ENCODE results near the gene SAMD7. TPM values are rescaled to one million over a fixed set of nuclear protein-coding genes. Genes with fewer than 3 reads are reported as not detected.
A peak's percentile ranks its signal among the peaks of the same experiment; 100 is the strongest.

SAMD7 gene
- total and polyA plus RNA-seq, 9 of the 15 experiments (the other 6 are each of a cell fraction or from before 2014, with no cell fraction given) = not detected

DNA sequence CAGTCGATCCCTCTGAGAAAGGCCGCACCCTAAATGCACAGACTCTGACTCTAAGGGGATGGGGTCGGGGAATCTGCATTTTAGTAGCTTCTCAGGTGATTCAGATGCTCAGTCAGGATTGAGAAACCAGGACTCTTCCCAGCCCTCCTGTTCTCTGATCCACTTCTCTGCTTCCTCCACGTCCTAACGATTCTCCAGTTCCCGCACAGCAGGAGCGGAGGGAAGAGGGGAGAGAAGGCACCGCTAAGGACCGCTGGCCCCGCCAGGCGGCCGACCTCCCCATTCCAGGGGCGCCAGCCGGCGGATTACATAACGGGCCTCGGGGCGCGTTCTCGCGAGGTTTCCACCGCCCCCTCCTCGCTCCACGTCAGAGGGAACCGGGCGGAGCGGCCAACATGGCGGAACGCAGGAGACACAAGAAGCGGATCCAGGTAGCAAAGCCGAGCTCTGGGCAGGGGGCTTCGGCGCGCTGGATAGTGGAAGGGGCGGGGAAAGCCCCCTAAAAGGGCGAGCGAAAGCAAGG is 55.1 kb downstream of the SAMD7 start, which contains the start of gene SEC62 (continued):
- TF ChIP-seq, protein P1, sequence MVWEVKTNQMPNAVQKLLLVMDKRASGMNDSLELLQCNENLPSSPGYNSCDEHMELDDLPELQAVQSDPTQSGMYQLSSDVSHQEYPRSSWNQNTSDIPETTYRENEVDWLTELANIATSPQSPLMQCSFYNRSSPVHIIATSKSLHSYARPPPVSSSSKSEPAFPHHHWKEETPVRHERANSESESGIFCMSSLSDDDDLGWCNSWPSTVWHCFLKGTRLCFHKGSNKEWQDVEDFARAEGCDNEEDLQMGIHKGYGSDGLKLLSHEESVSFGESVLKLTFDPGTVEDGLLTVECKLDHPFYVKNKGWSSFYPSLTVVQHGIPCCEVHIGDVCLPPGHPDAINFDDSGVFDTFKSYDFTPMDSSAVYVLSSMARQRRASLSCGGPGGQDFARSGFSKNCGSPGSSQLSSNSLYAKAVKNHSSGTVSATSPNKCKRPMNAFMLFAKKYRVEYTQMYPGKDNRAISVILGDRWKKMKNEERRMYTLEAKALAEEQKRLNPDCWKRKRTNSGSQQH (CRISPR knock-in tag; IDR thresholded peaks at IDR 0.05) = 0 out of 2 replicates have a peak, but pooled peaks have one; percentile 10
- TF ChIP-seq TARDBP (IDR thresholded peaks at IDR 0.05) (no peak; the same call in 1 of the 2 replicates), ZNF282 (CRISPR knock-in tag; IDR thresholded peaks at IDR 0.05) (no peak), ZC3H8 (IDR thresholded peaks at IDR 0.05) (no peak), MEF2A (IDR thresholded peaks at IDR 0.05; ENCODE audit: control insufficient read depth, low read depth, low read length) (no peak), ZZZ3 (IDR thresholded peaks at IDR 0.05) (peak; percentile 50; the same call in 1 of the 2 replicates), ZNF24 (IDR thresholded peaks at IDR 0.05) (no peak), RFX5 (IDR thresholded peaks at IDR 0.05; ENCODE audit: low read depth, low read length) (no peak), PHF21A (IDR thresholded peaks at IDR 0.05; ENCODE audit: borderline replicate concordance, low read depth) (peak; percentile 40; the same call in 1 of the 2 replicates), TAF9B (IDR thresholded peaks at IDR 0.05; ENCODE audit: partially characterized antibody) (peak; percentile 93), HDAC1 (IDR thresholded peaks at IDR 0.05) (no peak)
- TF ChIP-seq, protein P2, sequence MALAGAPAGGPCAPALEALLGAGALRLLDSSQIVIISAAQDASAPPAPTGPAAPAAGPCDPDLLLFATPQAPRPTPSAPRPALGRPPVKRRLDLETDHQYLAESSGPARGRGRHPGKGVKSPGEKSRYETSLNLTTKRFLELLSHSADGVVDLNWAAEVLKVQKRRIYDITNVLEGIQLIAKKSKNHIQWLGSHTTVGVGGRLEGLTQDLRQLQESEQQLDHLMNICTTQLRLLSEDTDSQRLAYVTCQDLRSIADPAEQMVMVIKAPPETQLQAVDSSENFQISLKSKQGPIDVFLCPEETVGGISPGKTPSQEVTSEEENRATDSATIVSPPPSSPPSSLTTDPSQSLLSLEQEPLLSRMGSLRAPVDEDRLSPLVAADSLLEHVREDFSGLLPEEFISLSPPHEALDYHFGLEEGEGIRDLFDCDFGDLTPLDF (CRISPR knock-in tag; IDR thresholded peaks at IDR 0.05) = no peak
- TF ChIP-seq, protein P3, sequence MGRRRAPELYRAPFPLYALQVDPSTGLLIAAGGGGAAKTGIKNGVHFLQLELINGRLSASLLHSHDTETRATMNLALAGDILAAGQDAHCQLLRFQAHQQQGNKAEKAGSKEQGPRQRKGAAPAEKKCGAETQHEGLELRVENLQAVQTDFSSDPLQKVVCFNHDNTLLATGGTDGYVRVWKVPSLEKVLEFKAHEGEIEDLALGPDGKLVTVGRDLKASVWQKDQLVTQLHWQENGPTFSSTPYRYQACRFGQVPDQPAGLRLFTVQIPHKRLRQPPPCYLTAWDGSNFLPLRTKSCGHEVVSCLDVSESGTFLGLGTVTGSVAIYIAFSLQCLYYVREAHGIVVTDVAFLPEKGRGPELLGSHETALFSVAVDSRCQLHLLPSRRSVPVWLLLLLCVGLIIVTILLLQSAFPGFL (CRISPR knock-in tag; IDR thresholded peaks at IDR 0.05) = no peak
- TF ChIP-seq, protein P4, sequence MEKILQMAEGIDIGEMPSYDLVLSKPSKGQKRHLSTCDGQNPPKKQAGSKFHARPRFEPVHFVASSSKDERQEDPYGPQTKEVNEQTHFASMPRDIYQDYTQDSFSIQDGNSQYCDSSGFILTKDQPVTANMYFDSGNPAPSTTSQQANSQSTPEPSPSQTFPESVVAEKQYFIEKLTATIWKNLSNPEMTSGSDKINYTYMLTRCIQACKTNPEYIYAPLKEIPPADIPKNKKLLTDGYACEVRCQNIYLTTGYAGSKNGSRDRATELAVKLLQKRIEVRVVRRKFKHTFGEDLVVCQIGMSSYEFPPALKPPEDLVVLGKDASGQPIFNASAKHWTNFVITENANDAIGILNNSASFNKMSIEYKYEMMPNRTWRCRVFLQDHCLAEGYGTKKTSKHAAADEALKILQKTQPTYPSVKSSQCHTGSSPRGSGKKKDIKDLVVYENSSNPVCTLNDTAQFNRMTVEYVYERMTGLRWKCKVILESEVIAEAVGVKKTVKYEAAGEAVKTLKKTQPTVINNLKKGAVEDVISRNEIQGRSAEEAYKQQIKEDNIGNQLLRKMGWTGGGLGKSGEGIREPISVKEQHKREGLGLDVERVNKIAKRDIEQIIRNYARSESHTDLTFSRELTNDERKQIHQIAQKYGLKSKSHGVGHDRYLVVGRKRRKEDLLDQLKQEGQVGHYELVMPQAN (IDR thresholded peaks at IDR 0.05; ENCODE audit: borderline replicate concordance) = no peak
- TF ChIP-seq, protein P5, sequence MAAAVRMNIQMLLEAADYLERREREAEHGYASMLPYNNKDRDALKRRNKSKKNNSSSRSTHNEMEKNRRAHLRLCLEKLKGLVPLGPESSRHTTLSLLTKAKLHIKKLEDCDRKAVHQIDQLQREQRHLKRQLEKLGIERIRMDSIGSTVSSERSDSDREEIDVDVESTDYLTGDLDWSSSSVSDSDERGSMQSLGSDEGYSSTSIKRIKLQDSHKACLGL (CRISPR knock-in tag; IDR thresholded peaks at IDR 0.05; ENCODE audit: borderline replicate concordance, poor library complexity, severe bottlenecking) = no peak

Data from K562 (cell line).